Suprapubic skin (tissue), 4 donors: ENCODE results near the gene USP11.

Experiments
- EP300 ChIP-seq: sonication (generic); formaldehyde crosslinking; IDR thresholded peaks from one replicate; pipeline ENCODE4 v1.6.1; 2017; ENCODE audit warnings: antibody characterized with exemption
- POLR2A ChIP-seq, 2 donors: fragments of 450-650 bp; IDR thresholded peaks; one replicate each; pipeline ENCODE4 v1.6.1; 2017; ENCODE audit warnings: antibody characterized with exemption in 2 of 2, mild to moderate bottlenecking in 2 of 2, moderate library complexity in 2 of 2
- POLR2AphosphoS5 ChIP-seq, 3 donors: sonication (generic); formaldehyde crosslinking; IDR thresholded peaks; one replicate each; pipeline ENCODE4 v1.6.1; 2017; ENCODE audit warnings: antibody characterized with exemption in 3 of 3
- TF ChIP-seq, protein P1 (sequence below), 2 donors: fragments of 200-600 bp in 1 of 2; fragments of 450-650 bp in 1 of 2; sonication (generic) in 1 of 2; IDR thresholded peaks; one replicate each; pipeline ENCODE4 v1.5.1; 2016 to 2019; ENCODE audit warnings: antibody characterized with exemption in 2 of 2, mild to moderate bottlenecking in 1 of 2, moderate library complexity in 1 of 2

DNA sequence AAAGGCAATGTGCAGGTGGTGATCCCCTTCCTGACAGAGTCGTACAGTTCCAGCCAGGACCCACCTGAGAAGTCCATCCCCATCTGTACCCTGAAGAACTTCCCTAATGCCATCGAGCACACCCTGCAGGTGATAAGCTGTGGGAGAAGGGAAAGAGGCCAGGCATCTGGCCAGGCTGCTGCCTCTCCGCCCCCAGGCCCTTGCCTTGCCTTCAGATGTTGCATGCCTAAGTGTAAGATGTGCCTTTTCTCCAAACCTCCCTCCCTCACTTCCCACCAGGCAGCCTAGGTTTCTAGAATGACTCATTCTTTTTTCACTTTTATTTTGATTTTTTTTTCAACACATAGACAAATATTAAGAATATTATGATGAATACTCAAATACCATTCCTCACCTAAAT lies 26.5 kb upstream of the USP11 start:
- TF ChIP-seq POLR2A (IDR thresholded peaks at IDR 0.05) (no peak), POLR2AphosphoS5 (IDR thresholded peaks at IDR 0.05) (no peak), EP300 (no peak)
- TF ChIP-seq, protein P1, sequence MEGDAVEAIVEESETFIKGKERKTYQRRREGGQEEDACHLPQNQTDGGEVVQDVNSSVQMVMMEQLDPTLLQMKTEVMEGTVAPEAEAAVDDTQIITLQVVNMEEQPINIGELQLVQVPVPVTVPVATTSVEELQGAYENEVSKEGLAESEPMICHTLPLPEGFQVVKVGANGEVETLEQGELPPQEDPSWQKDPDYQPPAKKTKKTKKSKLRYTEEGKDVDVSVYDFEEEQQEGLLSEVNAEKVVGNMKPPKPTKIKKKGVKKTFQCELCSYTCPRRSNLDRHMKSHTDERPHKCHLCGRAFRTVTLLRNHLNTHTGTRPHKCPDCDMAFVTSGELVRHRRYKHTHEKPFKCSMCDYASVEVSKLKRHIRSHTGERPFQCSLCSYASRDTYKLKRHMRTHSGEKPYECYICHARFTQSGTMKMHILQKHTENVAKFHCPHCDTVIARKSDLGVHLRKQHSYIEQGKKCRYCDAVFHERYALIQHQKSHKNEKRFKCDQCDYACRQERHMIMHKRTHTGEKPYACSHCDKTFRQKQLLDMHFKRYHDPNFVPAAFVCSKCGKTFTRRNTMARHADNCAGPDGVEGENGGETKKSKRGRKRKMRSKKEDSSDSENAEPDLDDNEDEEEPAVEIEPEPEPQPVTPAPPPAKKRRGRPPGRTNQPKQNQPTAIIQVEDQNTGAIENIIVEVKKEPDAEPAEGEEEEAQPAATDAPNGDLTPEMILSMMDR (IDR thresholded peaks at IDR 0.05): no peak
